Osteoblast (primary cell): ENCODE results near the gene IL15. TPM values are rescaled to one million over a fixed set of nuclear protein-coding genes. Genes with fewer than 3 reads are reported as not detected.
"Not testable (repeated sequence)": the region's sequence is repeated elsewhere in the genome, so short reads cannot be mapped to it uniquely, and the experiment has no call there.

ENCODE experiments used
- DNase-seq: peaks from one replicate; pipeline ENCODE4 v3.0.0; 2011; ENCODE audit warnings: low spot score, mixed read lengths; ENCODE audit not compliant: insufficient read length; ENCODE audit errors: missing footprints
- H2AFZ ChIP-seq: 2 replicates; pipeline ENCODE4 v1.6.0; 2011; ENCODE audit warnings: mild to moderate bottlenecking, low read length
- H3K27ac ChIP-seq: 2 replicates; pipeline ENCODE4 v1.5.1; 2011; ENCODE audit warnings: mild to moderate bottlenecking, low read depth, low read length, moderate library complexity
- H3K27me3 ChIP-seq: 2 replicates; pipeline ENCODE4 v1.6.0; 2012; ENCODE audit warnings: mild to moderate bottlenecking, control low read depth, inconsistent platforms, low read length, moderate library complexity; ENCODE audit not compliant: insufficient read depth
- H3K36me3 ChIP-seq: 2 replicates; pipeline ENCODE4 v1.5.1; 2011; ENCODE audit warnings: mild to moderate bottlenecking, low read length, control low read depth, moderate library complexity; ENCODE audit not compliant: insufficient read depth
- H3K4me1 ChIP-seq: 2 replicates; pipeline ENCODE4 v1.5.1; 2011; ENCODE audit warnings: mild to moderate bottlenecking, low read length, control low read depth, moderate library complexity; ENCODE audit not compliant: insufficient read depth
- H3K4me2 ChIP-seq: 2 replicates; pipeline ENCODE4 v1.6.0; 2011; ENCODE audit warnings: mild to moderate bottlenecking, low read length; ENCODE audit not compliant: insufficient read depth
- H3K4me3 ChIP-seq: fragments of 200-600 bp; sonication (generic); 3 replicates; pipeline ENCODE4 v1.5.1; 2012; ENCODE audit warnings: mild to moderate bottlenecking, low read length, inconsistent platforms; ENCODE audit not compliant: insufficient read depth
- H3K79me2 ChIP-seq: 2 replicates; pipeline ENCODE4 v1.6.0; 2012; ENCODE audit warnings: mild to moderate bottlenecking, low read length, control low read depth, inconsistent platforms; ENCODE audit not compliant: insufficient read depth
- H3K9me3 ChIP-seq: 2 replicates; pipeline ENCODE4 v1.5.1; 2011; ENCODE audit warnings: low read depth, low read length, control low read depth
- H4K20me1 ChIP-seq: 2 replicates; pipeline ENCODE4 v1.6.0; 2012; ENCODE audit warnings: mild to moderate bottlenecking, low read length, control low read depth; ENCODE audit not compliant: insufficient read depth
- CTCF ChIP-seq: IDR thresholded peaks from 2 replicates; pipeline ENCODE4 v1.5.1; 2011; ENCODE audit warnings: mild to moderate bottlenecking, low read depth, low read length, moderate library complexity; ENCODE audit errors: extremely low read depth
- total RNA-seq: library from RNA; depleted of rRNA; stranded (reverse); fragments of >200 nt; gene quantifications from 2 replicates; pipeline ENCODE4 v1.2.3, GENCODE V29; 2012

IL15 gene
- total RNA-seq, 1 donor = 3.3 TPM

- Histone ChIP-seq H3K9me3 (no peaks in the 10 kb centered on the region), H3K4me2 (no peak overlapping the region), H3K27ac (no peak overlapping the region), H3K27me3 (no peaks in the 10 kb centered on the region), H3K79me2 (no peaks in the 10 kb centered on the region), H3K4me1 (no peaks in the 10 kb centered on the region), H3K4me3 (no peak overlapping the region), H2AFZ (no peak overlapping the region), H3K36me3 (no peaks in the 10 kb centered on the region), H4K20me1 (no peaks in the 10 kb centered on the region)
- TF ChIP-seq CTCF = no peak
- DNase-seq = peak; percentile 23
Observed at GRCh38 chr4:141686879-141687278, 50.5 kb downstream of the IL15 start.

GRCh38 chr4:141689726-141690296 is 53.4 kb downstream of the IL15 start:
- not testable (repeated sequence) for H3K4me3 ChIP-seq, H3K4me1 ChIP-seq, H2AFZ ChIP-seq, H3K36me3 ChIP-seq, H3K9me3 ChIP-seq, H3K27ac ChIP-seq, H4K20me1 ChIP-seq, H3K4me2 ChIP-seq, H3K79me2 ChIP-seq, DNase-seq, H3K27me3 ChIP-seq

GRCh38 chr4:141691247-141691646 is 54.9 kb downstream of the IL15 start:
- not testable (repeated sequence) for H4K20me1 ChIP-seq, H3K27ac ChIP-seq, H2AFZ ChIP-seq, H3K79me2 ChIP-seq, H3K9me3 ChIP-seq, DNase-seq, H3K27me3 ChIP-seq, H3K4me2 ChIP-seq, H3K4me1 ChIP-seq, H3K4me3 ChIP-seq, H3K36me3 ChIP-seq

GRCh38 chr4:141692081-141692480 is 55.7 kb downstream of the IL15 start:
- H3K27ac ChIP-seq = no peak overlapping the region
- no peaks in the 10 kb centered on the region for H3K9me3 ChIP-seq
- no peaks in the 10 kb centered on the region for H4K20me1 ChIP-seq
- H3K36me3 ChIP-seq = no peaks in the 10 kb centered on the region
- TF ChIP-seq CTCF = no peak
- H3K4me2 ChIP-seq = no peak overlapping the region
- H2AFZ ChIP-seq = no peak overlapping the region
- H3K27me3 ChIP-seq = no peaks in the 10 kb centered on the region
- no peak overlapping the region for H3K4me3 ChIP-seq
- no peaks in the 10 kb centered on the region for H3K79me2 ChIP-seq
- no peak for DNase-seq
- no peaks in the 10 kb centered on the region for H3K4me1 ChIP-seq

GRCh38 chr4:141697116-141697515 is 60.7 kb downstream of the IL15 start:
- TF ChIP-seq CTCF = no peak

More at GRCh38 chr4:141697116-141697515, 60.7 kb downstream of the IL15 start:
- Histone ChIP-seq H3K4me1 (no peaks in the 10 kb centered on the region), H2AFZ (no peak overlapping the region), H3K9me3 (no peaks in the 10 kb centered on the region), H3K4me3 (no peak overlapping the region), H4K20me1 (no peaks in the 10 kb centered on the region), H3K36me3 (no peaks in the 10 kb centered on the region), H3K79me2 (no peaks in the 10 kb centered on the region), H3K4me2 (no peak overlapping the region), H3K27ac (no peak overlapping the region), H3K27me3 (no peaks in the 10 kb centered on the region)
- DNase-seq = no peak
